Heart left ventricle (tissue), 13 donors: Measurements from ENCODE around the gene GATA2.

ENCODE experiments used
- CTCF ChIP-seq, 12 donors: fragments of 200-600 bp; sonication (generic) in 4 of 12; IDR thresholded peaks; one replicate each; pipeline versions ENCODE4 v1.5.0 to v1.8.0; 2018 to 2022; ENCODE audit warnings: antibody characterized with exemption in 12 of 12, mild to moderate bottlenecking in 5 of 12
- POLR2A ChIP-seq, 2 donors: fragments of 450-650 bp; IDR thresholded peaks; one replicate each; pipeline ENCODE4 v1.6.1; 2017; ENCODE audit warnings: antibody characterized with exemption in 2 of 2, mild to moderate bottlenecking in 2 of 2, moderate library complexity in 2 of 2
- donor health status: ischemic (EF 13 %, LVEDD 7.1; RV severe dilation, severe dysfunction).
- donor health status: DM: no; HTN: yes; CAD: no.
- donor health status: DM: no; HTN: no; CAD: no.
- donor health status: ischemic (EF 25% LVEDD 6.9; RV normal size, moderate dysfunction).
- donor health status: ischemic (EF 25% LVEDD 5.7; RV mildly dilated, moderate dysfunction).
- donor health status: ischemic (EF 35%, LVEDD 5.7; RV mildly dilated, moderate dysfunction).
- donor health status: nonischemic (EF 11% LVEDD 7.7; RV severe dilation, severe dysfunction).
- donor health status: DM: yes; HTN: yes; CAD: no.
- donor health status: PGD.
- donor health status: ischemic (EF 29% LVEDD 5.4; RV normal size, mild dysfunction).
- donor health status: nonischemic (EF 23%, LVEDD 6.1; RV moderate dilation, normal function).

GRCh38 chr3:128489674-128489926 lies 3.4 kb downstream of the GATA2 start:
- TF ChIP-seq CTCF (IDR thresholded peaks at IDR 0.05) (no peak), POLR2A (IDR thresholded peaks at IDR 0.05) (no peak)
